IMR-90 (cell line): ENCODE measurements around the gene CTDSPL.

Experiments
- ELK1 ChIP-seq: fragments of 150-350 bp; IDR thresholded peaks from 2 replicates; pipeline ENCODE4 v1.6.1; 2016; ENCODE audit warnings: low read depth, mild to moderate bottlenecking, low read length, moderate library complexity, borderline replicate concordance
- MAZ ChIP-seq: IDR thresholded peaks from 2 replicates; pipeline ENCODE4 v1.6.1; 2012; ENCODE audit warnings: low read depth, mild to moderate bottlenecking, low read length, improper control_type of control experiment, moderate library complexity, borderline replicate concordance
- POLR2A ChIP-seq: IDR thresholded peaks from 2 replicates; pipeline ENCODE4 v1.6.1; 2012; ENCODE audit warnings: mild to moderate bottlenecking, low read depth, low read length
- RAD21 ChIP-seq: IDR thresholded peaks from 2 replicates; pipeline ENCODE4 v1.6.1; 2012; ENCODE audit warnings: low read length, improper control_type of control experiment
- TF ChIP-seq, protein P1 (sequence below): conservative IDR thresholded peaks from 2 replicates; pipeline ENCODE4 v1.5.1; 2012; ENCODE audit warnings: mild to moderate bottlenecking, low read depth, low read length, improper control_type of control experiment

DNA sequence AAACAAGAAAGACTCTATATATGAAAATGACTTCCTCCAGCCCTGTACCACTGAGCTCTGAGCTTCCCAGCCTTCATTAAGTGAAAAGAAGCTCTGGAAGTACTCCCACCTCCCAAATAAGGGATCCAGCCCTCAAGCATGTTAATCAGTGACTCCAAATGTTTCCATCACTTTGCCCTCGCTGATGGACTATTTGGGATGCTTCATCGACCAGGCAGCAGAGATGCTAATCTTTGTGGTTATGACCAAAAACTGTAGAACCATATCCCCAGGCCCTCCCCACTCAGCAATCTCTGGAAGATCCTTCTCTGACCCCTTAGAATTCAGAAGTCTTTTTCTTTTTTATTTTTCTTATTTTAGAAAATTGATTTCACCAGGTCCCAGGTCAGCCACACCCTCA is 2.3 kb upstream of the CTDSPL start:
- TF ChIP-seq RAD21 (no peak), MAZ (no peak), ELK1 (no peak), POLR2A (no peak)
- TF ChIP-seq, protein P1, sequence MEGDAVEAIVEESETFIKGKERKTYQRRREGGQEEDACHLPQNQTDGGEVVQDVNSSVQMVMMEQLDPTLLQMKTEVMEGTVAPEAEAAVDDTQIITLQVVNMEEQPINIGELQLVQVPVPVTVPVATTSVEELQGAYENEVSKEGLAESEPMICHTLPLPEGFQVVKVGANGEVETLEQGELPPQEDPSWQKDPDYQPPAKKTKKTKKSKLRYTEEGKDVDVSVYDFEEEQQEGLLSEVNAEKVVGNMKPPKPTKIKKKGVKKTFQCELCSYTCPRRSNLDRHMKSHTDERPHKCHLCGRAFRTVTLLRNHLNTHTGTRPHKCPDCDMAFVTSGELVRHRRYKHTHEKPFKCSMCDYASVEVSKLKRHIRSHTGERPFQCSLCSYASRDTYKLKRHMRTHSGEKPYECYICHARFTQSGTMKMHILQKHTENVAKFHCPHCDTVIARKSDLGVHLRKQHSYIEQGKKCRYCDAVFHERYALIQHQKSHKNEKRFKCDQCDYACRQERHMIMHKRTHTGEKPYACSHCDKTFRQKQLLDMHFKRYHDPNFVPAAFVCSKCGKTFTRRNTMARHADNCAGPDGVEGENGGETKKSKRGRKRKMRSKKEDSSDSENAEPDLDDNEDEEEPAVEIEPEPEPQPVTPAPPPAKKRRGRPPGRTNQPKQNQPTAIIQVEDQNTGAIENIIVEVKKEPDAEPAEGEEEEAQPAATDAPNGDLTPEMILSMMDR = no peak
